Transverse colon (tissue), 4 donors: ENCODE data around the gene PDSS2.

Experiments used
- CTCF ChIP-seq, 5 experiments: fragments of 200-600 bp in 3 of 5; fragments of 450-650 bp in 2 of 5; sonication (generic) in 3 of 5; IDR thresholded peaks; 1 replicate in 2 of 5; 2 replicates in 3 of 5; pipeline ENCODE4 v1.5.1; 2016 to 2017; ENCODE audit warnings: antibody characterized with exemption in 5 of 5, inconsistent platforms in 3 of 5, mild to moderate bottlenecking in 2 of 5, moderate library complexity in 1 of 5
- POLR2A ChIP-seq: fragments of 450-650 bp; IDR thresholded peaks from one replicate; pipeline ENCODE4 v1.6.1; 2016; ENCODE audit warnings: antibody characterized with exemption, mild to moderate bottlenecking, moderate library complexity
- POLR2AphosphoS5 ChIP-seq, 3 donors: sonication (generic); formaldehyde crosslinking; IDR thresholded peaks; one replicate each; pipeline ENCODE4 v1.6.1; 2016; ENCODE audit warnings: antibody characterized with exemption in 3 of 3

GRCh38 chr6:107368471-107368870 is 90.9 kb downstream of the PDSS2 start:
- TF ChIP-seq CTCF (IDR thresholded peaks at IDR 0.05) (no peak), POLR2A (no peak), POLR2AphosphoS5 (IDR thresholded peaks at IDR 0.05) (no peak)
